Mammary epithelial cell (primary cell): ENCODE measurements around the gene APBA2.

ENCODE experiments used
- EZH2 ChIP-seq: IDR thresholded peaks from 2 replicates; pipeline ENCODE4 v1.6.1; 2012; ENCODE audit warnings: low read length, inconsistent platforms, borderline replicate concordance
- TF ChIP-seq, protein P1 (sequence below), 2 donors: IDR thresholded peaks in 1 of 2; conservative IDR thresholded peaks in 1 of 2; 2 replicates each; pipeline ENCODE4 v1.5.1; 2011 to 2012; ENCODE audit warnings: inconsistent platforms in 2 of 2, low read length in 2 of 2, mild to moderate bottlenecking in 2 of 2, control low read depth in 1 of 2, low read depth in 1 of 2; ENCODE audit not compliant: insufficient read depth in 1 of 2; ENCODE audit errors: extremely low read depth in 1 of 2

DNA sequence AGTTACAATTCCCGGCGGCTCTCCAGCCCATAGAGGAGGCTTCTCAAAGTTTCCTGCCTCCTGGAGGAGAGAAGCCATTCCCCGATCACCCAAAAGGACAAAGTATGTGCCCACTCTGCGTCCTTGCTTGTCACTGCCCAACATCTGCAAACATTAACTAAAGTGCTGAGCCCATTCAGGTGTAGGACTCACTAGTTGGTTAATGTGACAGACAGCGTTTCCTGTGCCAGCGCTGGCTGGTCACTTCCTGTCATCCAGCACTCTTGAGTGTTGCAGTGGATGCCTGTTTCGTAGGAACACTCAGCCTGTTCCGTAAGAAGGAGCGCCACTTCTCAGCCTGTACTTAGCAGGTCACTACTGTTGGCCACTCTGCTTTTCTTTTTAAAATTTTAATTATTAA is 100.3 kb downstream of the APBA2 start:
- TF ChIP-seq, protein P1, sequence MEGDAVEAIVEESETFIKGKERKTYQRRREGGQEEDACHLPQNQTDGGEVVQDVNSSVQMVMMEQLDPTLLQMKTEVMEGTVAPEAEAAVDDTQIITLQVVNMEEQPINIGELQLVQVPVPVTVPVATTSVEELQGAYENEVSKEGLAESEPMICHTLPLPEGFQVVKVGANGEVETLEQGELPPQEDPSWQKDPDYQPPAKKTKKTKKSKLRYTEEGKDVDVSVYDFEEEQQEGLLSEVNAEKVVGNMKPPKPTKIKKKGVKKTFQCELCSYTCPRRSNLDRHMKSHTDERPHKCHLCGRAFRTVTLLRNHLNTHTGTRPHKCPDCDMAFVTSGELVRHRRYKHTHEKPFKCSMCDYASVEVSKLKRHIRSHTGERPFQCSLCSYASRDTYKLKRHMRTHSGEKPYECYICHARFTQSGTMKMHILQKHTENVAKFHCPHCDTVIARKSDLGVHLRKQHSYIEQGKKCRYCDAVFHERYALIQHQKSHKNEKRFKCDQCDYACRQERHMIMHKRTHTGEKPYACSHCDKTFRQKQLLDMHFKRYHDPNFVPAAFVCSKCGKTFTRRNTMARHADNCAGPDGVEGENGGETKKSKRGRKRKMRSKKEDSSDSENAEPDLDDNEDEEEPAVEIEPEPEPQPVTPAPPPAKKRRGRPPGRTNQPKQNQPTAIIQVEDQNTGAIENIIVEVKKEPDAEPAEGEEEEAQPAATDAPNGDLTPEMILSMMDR (conservative IDR thresholded peaks at IDR 0.05 in 1 of 2, IDR thresholded peaks at IDR 0.05 in 1 of 2; ENCODE audit: extremely low read depth in 1 of 2, insufficient read depth in 1 of 2, low read depth in 1 of 2, low read length in 2 of 2): no peak
- no peak for TF ChIP-seq EZH2
